Stimulated activated CD4-positive, alpha-beta T cell treated with anti-CD3 and anti-CD28 coated beads, Interleukin-4, amount 100 ng/mL, for 4 hours (primary cell): ENCODE measurements around the gene CA5B.
"Not testable (repeated sequence)": the region's sequence is repeated elsewhere in the genome, so short reads cannot be mapped to it uniquely, and the experiment has no call there.

Experiments
- DNase-seq, 2 experiments: peaks; one replicate each; pipeline ENCODE4 v3.0.0-alpha.2; 2020

The CA5B gene, protein sequence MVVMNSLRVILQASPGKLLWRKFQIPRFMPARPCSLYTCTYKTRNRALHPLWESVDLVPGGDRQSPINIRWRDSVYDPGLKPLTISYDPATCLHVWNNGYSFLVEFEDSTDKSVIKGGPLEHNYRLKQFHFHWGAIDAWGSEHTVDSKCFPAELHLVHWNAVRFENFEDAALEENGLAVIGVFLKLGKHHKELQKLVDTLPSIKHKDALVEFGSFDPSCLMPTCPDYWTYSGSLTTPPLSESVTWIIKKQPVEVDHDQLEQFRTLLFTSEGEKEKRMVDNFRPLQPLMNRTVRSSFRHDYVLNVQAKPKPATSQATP

DNA sequence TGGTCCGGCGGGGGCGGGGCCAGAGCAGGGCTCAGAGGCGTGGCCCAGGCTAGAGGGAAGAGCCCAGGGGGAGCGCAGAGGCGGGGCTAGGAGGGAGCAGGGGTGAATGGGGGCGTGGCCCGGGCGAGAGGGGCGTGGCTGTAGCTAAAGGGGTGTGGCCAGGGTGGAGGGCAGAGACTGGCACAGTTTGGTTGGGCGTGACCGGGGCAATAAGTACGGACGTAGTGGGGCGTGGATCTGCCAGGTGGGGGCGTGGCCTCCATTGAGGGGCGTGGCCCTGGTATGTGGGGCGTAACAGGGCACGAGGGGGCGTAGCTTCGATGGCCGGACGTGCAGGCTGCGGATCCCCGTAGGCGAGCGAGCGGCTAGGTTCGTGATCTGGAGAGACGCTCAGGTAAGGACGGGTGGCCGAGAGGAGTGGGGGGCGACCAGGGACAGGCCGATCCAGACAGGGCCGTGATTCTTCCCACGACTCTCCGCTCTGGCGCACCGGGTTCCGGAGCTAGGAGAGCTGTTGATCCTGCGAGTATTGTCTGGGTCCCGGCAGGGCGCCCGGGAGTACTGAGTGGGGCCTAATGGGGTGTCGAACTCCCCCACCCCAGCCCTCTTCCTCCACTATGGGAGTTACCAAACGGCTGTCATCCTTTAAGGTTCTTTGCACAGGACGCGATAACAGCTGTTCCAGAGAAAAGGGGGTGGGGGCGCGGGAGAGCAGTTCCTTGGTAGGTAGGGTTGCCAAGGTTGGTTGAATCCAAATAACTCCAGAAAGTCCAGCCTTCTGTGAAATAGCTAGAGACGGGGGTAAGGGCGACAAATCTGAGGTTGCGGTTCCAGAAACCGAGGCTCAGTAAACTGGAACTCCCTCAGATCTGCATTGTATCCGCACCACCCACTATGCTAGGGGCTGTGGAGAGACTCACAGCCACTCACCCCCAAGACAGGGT, at the start of gene CA5B:
Gene CA5B, plus strand, starts transcription at position 312 of the 944 bp plus-strand sequence. CDS start 11,754 bp downstream, outside the sequence.
- peak; percentile 88 to 94 for DNase-seq

DNA sequence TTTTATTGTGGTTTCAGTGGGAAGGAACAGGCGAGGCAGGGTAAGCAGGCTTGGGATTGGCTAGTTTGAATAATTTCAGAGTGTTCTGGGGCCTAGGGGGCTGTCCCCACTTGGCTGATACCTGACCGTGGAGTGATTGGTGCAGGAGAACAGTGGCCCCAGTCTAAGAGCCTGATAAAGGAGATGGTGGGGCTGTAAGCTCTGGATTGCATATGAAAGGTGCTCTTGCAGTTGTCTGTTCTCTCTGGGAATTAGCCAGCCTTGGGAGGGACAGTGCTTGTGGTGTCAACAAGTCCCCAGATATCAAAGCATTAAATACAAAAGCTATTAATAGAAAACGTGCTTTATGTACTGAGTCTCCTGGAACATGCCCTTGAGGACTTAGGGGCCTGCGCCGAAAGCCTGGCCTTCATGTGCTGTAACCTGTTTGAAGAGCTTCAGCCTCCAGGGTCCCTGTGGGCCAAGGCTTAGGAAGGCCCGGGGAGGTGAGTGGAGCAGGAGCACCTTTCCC, 43.1 kb upstream of the CA5B start:
- no peak for DNase-seq

DNA sequence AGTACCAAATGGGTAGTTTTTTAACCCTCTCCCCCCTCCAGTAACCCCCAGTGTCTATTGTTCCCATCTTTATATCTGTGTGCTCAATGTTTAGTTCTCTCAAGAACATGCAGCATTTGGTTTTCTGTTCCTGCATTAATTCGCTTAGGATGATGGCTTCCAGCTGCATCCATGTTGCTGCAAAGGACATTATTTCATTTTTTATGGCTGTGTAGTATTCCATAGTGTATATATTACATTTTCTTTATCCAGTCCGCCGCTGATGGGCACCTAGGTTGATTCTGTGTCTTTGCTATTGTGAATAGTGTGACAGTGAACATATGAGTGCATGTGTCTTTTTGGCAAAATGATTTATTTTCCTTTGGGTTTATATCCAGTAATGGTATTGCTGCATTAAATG, 41.6 kb upstream of the CA5B start:
- DNase-seq = no peak

DNA sequence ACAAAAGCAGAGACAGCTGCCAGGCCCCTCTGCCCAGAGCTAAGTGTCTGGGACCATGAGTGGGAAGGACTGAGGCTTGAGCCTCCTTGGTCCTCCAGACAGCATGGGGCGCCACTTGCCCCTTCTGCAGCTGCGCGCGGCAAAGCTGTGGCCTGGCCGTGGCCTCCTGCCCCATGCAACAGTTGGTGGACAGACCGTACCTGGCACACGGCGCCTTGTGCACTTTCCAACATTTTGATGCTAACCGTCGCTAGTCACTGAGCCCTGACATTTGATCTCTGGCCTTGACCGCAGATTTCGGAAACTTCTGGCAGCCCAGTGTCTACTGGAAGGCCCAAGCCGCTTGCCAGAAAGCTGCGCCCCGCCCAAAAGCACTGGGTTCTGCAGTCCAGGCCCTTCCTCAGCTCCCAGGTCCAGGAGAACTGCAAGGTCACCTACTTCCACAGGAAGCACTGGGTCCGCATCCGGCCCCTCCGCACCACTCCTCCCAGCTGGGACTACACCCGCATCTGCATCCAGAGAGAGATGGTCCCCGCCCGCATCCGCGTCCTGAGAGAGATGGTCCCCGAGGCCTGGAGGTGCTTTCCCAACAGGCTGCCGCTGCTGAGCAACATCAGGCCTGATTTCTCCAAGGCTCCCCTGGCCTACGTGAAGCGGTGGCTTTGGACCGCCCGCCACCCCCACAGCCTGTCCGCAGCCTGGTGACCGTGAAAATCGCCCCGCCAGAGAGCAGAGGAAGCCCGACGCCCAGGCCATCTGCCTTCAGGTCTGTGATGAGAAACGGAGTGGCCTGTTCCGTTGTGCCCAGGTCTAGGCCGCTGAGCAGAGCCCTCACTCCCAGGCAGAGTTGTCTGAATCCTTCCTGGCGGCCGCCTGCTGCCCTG, 35.3 kb upstream of the CA5B start:
- no peak for DNase-seq

DNA sequence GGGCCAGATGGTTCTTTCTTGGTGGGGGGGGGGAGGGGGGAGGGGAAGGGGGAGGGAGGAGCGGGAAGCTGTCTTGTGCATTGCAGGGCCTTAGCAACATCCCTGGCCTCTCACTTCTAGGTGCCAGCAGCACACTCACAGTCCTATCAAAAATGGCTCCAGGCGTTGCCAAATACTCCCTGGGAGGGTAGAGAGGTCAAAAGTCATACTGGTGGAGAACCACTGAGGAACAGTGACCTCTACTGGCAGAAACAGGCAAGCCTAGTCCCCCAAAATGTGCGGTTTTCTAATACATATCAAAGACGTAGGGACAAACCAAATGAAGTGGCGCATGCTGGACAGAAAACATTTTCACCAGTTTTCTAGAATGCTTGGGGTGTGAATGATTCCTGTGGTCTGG, 34.3 kb upstream of the CA5B start:
- not testable (repeated sequence) for DNase-seq

DNA sequence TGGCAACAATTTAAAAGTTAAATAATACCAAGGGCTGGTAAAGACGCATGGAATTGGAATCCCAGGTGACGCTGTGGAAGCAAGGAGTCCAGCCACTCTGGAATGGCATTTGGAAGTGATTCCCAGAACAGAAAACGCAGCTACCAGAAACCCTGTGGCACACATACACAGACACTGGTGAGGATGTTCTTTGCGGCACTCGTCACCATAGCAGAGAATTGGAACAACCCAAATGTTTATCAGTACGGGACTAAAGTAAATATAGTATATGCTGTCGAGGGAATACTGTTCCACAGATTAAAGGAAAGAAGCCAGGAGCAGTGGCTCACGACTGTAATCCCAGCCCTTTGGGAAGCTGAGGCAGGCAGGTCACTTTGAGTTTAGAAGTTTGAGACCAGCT, 33.8 kb upstream of the CA5B start:
- not testable (repeated sequence) for DNase-seq

DNA sequence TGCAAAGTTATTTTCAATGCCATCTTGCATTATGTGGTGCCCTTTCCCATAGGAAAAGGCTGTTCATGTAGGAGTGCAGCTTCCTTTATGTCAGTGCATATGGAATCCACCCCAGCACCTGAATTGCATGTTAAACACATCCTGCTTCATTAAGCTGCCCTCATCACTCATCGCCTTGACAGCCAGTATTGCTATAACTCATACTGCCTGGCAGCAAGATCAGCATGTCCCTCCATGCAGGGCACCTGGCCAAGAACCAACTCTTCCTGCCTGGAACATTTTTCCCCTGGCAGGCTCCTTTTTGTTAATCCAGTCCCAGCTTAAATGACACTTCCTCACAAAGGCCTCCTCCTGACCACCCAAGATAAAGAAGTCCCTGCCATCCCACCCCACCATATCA, 23.5 kb upstream of the CA5B start:
- no peak for DNase-seq

DNA sequence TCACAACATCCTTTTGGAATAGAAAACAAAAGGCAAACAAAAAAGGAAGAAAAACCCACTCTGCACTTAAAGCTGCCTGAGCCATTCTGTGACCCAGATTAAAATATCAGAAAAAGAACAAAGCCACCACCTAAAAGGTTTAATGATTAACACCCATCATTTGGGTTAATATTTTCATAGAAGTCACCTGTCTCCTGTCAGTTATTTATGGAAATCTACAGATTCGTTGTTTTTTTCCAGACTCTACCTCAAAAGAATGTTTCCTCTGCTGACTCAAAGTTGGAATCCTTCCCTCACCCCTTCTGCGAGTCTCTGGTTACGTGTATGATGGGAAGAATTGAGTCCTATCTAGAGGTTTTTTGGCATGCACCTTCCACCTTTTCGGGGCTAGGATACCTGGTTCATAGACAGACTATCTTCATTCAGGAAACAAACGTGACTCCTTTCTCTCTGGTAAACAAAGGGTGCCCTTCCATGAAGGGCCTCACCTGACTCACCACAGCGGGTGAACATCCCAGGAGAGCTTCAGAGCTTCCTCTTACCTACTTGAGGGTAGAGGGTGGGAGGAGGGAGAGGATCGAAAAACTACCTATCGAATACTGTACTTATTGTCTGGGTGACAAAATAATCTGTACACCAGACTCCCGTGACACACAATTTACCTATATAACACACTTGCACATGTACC, 19.6 kb upstream of the CA5B start:
- no peak for DNase-seq

DNA sequence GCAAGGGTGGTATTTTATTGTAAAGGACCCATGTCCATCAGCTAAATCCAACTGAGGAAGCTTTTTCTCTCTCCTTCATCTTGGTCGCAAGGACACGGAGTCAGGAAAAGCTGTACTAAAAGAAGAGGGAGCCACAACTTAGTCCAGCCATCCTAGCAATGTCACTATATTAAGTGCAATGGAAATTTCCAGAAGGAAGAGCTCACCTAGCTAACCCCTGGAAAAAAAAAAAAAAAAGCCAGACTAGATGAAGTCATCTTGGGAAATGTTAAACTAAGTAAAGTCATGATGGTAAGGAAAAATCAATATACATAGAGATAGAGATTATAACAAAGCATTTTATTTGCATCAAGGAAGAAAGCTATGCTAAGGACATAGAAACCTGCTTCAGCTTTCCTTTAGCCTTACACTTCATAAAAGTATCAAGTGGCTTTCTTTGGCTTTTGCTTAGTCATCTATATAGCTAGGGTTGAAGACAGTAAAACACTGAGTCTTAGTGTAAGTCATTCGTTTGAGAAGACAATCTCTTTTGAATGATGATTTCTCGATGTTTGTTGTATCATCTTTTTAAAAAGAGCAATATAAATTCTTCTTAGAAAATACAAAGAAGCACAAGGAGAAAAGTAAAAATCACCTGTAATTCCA, 18.6 kb upstream of the CA5B start:
- no peak for DNase-seq

DNA sequence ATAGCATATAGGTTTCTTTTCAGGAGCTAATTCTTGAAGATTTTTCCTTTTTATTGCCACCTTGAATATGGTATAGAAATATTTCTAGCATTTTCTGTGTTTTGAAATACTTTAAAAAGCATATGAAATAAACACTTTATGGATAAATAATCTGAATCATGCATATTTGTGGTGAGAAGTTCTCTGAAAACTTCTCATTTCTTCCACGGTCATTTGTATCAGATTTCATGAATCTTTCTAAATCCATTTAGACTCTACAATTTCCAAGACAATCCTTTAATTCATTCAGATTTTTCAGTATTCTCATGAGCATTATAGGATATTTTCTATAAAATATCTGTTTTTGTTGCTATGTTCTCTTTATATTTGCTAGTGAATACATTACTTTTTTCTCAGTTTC, 16.2 kb upstream of the CA5B start:
- no peak for DNase-seq

DNA sequence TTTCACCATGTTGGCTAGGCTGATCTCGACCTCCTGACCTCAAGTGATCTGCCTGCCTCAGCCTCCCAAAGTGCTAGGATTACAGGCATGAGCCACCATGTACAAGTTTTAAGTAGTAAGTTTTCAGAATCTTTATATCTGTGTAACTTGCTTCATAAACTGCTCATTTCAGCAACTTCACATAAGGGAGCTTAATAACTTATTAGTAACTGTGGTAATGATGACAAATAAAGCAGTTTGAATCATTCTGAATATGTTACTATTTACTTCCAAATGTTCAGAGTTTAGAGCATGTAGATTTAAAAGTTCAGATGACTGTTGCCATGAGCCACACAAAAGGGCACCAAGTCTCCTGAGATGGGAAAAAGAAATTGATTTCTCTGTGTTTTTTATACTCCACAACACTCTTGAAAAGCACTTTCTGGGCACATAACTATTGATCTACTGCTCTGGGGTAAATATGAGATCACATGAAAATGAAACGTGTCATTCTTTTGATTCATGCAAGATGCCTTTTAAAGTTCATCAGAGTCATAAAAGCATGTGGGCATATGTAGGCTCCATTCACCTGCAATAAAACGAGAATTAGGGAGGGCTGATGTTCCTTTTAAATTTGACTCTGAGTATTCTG, 14.1 kb upstream of the CA5B start:
- DNase-seq = no peak

DNA sequence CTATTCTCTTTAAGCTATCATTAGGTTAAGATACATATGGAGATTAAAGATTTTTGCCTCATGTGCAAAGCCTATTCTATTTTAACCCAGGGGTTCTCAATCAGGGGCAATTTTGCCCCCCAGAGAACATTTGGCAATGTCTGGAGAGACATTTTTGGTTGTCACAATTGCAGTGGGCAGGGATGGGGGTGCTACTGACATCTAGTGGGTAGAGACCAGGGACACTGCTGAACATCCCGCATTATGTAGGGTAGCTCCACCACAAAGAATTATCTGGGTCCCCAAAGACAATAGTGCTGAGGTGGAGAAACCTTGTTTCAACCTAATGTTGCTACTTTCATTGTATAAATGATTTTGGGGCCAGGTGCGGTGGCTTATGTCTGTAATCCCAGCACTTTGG, 13.2 kb upstream of the CA5B start:
- DNase-seq = no peak

DNA sequence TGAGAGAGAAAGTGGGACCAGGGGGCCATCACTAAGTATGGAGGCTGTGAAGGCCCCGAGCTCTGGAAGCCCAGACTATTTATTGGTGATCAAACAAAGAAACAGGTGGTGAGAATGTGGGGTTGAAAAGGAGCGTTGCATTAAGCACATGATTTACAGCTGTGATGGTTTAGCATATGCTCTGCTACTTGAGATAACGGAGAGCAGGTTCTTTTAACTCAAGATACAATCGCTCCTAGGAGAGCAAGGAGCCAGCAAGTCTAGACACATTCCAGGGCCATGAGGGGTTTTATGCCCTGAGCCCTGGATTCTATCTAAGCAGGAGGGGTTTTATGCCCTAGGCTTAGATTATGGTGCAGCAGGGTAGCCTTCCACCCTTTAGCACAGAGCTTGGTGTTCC, 6.7 kb upstream of the CA5B start:
- DNase-seq = not testable (repeated sequence)

DNA sequence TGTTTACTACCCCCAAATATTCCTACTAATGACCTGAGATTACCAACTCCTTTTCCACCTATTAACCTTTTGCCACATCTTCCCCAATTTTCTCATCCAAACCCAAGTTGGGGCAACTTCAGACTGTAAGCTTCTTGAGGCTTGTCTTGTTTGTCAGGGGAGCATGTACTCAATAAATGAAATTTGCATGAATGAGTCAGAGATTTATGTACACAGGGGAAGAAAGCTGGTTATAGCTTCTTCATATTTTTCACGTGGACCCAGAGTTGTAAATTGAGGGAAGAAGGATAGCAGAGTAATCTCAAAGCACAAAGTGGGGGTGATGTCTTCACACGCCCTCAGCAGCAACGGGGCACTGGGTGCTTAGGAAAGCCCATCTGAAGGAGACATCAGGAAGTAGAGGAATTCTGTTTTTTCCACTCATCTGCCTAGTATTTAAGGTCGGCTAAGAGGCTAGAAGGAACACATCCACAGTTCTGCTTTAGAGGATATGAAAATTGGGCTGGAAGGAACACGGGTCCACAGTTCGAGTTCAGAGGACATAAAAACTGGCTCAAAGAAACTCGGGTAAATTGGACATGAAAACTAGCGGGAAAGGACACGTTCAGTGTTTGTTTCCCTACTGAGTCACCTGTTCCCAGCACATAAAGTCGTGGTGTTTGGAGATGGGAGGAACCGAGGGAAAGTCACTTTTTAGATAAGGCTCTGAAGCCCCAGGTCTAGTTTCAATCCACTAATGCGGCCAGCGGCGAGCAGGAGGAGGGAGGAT, 696 bp upstream of the CA5B start:
- DNase-seq = no peak

DNA sequence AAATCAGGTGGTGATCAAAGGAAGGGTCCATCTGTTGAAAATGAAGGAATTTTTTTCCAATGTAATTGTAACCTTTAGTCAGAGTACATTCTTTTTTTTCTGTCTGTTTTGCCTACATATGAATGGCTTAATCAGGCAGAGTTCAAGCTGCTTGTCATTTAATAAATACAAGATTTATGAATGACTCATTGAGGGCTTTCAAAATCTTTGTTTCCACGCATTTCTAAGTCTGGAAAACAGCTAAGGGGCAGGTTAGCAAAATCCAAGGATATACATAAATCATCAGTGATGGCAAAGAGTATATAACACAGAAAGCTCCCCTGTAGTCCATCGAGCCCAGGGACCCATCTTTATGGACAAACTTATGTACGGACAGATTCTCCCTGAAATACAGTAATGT, 1.8 kb downstream of the CA5B start:
- DNase-seq = no peak

DNA sequence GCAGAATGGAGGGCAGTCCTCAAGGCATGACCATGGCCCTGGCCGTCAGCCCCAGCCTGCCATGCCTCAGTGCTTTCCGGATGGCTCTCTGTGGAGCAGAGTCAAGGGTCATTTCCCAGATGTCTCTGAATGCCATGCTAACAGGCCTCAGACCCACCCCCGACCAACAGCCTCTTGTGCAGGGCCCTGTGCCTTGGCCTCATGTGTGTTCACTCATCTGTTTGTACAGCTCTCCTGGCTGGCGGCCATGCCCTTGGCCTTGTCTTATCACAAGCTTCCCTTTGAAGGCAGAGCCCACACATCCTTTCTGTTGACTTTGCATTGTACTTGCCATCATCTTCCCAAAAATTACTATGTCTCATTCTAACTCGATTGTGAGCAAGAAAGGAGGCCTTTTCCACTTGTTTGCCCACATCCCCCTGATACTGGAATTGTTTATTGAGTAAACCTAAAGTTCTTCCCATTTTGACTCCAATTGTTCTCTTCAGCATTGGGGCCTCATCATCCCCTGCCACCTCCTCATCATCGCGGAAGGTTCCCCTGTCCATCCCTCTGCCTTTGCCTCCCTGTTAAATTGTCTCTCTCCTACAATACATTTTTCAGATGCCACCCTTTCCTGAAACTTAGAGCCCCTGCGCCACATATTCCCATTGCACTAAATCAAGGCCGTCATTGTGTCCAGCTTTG, 6.3 kb downstream of the CA5B start:
- DNase-seq = no peak

DNA sequence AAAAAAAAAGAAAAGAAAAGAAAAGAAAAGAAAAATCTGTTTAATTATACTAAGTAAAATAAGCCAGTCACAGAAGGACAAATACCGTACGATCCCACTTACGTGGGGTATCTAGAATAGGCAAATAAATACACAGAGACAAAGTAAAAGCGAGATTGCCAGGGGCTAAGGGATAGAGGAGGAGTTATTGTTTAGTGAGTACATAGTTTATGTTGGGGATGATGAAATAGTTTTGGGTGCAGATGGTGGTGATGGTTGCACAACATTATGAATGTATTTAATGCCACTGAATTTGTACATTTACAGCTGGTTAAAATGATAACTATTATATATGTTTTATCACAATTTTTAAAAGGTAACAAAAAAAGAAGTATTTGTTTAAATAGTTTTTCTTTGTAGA, 7.1 kb downstream of the CA5B start:
- no peak for DNase-seq

DNA sequence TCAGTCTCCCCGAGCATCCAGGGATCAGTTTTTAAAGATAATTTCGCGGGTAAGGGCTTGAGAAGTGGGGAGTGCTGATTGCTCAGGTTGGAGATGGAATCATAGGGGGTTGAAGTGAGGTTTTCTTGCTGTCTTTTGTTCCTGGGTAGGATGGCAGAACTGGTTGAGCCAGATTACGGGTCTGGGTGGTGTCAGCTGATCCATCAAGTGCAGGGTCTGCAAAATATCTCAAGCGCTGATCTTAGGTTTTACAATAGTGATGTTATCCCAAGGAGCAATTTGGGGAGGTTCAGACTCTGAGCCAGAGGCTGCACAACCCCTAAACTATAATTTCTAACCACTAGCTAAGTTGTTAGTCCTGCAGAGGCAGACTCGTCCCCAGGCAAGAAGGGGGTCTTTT, 8.6 kb downstream of the CA5B start:
- DNase-seq = not testable (repeated sequence)

DNA sequence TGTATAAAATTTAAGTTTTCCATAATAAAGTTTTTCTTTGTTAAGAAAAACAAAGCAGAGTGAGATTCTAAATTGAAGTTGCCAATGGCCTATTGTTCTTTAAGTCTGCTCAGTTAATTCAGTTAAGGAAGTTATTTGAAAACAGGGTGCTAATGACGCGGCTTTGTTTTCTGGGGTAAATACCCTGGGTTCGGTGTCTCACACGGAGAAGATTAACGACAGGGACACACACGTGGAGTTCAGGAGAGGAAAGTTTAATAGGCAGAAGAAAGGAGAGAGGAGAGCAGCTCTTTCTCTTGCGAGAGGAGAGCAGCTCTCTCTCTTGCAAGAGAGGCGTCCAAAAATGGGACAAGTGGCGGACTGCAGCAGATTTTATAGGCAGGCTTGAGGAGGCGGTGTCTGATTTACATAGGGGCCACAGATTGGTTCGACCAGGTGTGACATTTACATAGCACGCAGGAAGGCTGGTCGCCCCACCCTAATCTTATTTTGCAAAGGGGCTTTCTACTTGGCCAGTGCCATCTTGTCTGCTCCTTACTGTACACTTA, 9.6 kb downstream of the CA5B start:
- no peak for DNase-seq
